ENCODE measurements around the gene CAMK1D. TPM values are rescaled to one million over a fixed set of nuclear protein-coding genes. Genes with fewer than 3 reads are reported as not detected.
"Not testable (repeated sequence)": the region's sequence is repeated elsewhere in the genome, so short reads cannot be mapped to it uniquely, and the experiment has no call there.

CAMK1D gene
- total RNA-seq = 16.5 TPM
- long read RNA-seq, partial matches to known transcripts = 3 of 44 reads
- long read RNA-seq, other reads (novel, unspliced or antisense) = 41 of 44 reads

DNA sequence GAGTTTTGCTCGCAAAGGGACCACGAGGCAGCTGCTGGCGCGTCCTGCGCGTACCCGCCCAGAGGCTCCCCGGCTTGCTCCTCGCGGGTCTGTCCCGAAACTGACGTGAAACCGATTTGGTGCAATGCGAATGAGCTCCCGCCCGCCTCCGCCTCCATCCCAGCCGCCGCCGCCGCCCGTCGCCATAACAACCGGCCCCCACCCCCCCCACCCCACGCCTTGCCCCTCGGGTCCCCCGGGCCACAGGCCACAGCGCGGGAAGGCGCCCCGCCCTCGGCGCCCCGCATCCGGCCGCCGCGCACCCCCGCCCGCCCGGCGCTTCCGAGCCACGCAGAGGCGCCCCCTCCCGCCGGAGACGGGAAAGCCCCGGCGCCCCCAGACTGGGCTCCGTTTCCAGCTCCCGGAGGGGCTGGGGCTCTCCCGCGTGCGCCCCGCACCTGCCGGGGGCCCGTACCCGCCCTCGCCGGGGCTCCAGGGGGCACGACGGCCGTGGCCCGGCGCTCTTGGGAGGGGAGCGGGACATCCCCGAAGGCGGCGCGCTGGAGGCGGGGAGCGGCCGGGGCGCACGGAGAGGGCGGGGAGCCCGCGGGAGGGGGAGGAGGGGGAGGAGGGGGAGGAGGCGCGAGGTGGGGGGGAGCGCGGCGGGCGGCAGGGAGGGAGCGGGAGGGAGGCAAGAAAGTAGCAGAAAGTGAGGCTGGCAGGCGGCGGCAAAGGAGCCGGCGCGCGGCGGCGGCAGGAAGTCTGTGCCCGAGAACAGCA is at the start of gene CAMK1D:
Gene CAMK1D (plus strand): TSS at position 678 of the 759 bp plus-strand sequence.
- peak; percentile 95 for DNase-seq (ENCODE audit: low spot score)

DNA sequence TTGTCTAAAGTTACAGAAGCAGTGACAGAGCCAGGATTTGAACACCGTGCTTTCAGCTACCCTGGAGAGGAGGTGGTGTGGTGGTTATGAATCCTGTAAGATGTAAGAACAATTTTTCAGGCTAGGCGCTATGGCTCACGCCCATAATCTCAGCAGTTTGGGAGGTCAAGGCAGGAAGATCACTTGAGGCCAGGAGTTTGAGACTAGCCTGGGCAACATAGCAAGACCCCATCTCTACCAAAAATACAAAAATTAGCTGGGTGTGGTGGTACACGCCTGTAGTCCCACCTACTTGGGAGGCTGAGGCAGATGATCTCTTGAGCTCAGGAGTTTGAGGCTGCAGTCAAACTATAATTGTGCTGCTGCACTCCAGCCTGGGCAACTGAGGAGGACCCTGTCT is 48.3 kb upstream of the CAMK1D start:
- not testable (repeated sequence) for DNase-seq (ENCODE audit: low spot score)

DNA sequence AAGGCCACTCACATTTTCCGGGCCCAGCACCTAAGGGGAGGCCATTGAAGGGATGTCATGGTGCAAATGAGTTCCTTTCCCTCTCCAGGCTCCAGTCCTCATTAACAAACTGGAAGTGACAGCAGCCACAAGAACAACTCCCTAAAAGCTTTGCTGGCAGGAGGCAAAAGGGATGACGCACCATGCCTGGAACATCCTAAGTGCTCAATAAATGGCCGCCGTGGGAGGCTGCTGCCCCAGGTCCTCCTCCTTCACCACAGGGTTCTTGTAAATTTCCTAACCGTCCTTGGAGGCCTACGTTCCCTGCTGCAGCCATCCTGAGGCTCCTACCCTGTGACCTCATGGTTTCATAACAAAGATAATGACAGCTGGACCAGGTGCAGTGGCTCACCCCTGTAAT is 41.3 kb upstream of the CAMK1D start:
- DNase-seq (ENCODE audit: low spot score) = no peak

DNA sequence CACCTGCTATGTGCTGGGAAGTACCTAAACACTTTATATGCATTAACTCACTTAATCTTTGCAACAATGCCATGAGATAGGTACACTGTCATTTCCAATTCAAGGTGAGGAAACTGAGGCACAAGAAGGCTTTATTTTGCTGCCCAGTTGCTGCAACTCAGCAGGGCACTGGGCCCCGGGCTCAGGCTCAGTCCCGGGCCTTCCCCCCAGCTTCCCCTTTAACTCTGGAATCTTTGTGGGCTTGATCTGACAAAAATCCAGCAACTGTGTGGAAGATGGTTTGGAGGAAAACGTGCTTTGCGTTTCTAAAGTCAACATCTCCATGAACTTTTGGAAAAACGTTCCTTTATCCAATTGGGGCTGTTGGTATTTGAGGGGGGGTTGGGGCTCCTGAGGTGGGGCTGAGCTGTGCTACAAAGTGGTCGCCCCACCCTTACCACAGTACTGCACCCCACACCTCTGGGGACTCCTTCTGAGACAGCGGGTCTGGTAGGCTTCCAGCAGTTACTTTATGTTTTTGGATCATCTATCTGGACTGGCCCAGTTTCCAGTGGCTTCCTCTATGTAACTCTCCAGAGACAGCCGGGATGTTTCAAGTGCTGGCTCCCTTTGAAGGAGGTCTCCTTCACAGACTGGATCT is 40.5 kb upstream of the CAMK1D start:
- DNase-seq (ENCODE audit: low spot score) = no peak

DNA sequence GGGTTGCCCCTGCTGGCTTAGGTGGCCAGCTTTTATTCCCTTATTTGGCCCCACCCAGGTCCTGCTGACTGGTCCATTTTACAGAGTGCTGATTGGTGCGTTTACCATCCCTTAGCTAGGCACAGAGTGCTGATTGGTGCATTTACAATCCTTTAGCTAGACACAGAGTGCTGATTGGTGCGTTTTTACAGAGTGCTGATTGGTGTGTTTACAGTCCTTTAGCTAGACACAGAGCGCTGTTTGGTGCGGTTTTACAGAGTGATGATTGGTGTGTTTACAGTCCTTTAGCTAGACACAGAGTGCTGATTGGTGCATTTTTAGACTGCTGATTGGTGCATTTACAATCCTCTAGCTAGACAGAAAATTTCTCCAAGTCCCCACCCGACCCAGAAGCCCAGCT is 39.6 kb upstream of the CAMK1D start:
- DNase-seq (ENCODE audit: low spot score) = not testable (repeated sequence)

DNA sequence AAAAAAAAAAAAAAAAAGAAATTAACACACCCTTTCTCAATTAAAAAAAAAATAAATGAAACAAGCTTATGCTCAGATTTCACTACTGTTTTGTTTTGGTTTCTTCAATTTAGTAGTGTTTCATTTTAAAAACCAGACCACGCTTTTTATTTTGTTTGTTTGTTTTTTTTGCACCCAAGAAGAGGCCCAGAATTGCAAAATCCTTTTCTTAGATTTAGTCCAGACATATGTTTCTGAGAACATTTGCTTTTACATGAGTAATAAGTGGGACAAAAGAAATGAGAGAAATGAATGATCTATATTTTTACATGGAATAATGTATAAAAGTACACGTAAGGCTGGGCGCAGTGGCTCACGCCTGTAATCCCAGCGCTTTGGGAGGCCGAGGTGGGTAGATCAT is 34.5 kb upstream of the CAMK1D start:
- no peak for DNase-seq (ENCODE audit: low spot score)

DNA sequence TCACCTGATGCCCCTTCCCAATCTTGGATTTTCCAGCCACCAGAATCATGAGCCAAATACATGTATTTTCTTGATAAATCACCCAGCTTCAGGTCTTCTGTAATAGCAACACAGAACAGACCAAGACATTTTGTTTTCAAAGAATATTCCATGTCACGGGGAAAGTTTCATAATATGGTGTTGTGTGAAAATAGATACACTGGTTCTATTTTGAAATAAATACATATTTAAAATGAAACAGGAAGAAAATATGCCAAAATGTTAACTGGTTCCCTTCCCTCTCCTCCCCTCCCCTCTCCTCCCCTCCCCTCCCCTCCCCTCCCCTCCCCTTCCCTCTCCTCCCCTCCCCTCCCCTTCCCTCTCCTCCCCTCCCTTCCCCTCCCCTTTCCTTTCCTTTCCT is 30.3 kb upstream of the CAMK1D start:
- no peak for DNase-seq (ENCODE audit: low spot score)

DNA sequence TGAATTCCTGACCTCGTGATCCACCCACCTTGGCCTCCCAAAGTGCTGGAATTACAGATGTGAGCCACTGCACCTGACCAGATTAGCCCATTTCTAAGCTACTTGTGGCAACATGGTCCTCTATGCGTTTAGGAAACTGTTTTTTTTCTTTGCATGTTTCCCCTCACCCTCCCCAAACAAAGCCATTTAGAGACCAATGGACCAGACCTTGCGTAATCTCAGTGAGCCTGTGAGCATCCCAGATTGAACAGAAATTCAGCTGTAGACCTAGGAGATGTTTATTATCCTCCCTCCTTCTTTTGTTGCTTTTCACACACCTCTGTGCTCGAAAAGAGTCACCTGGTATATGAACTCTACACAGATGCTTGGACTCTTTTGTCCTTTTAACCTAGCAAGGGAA is 28.5 kb upstream of the CAMK1D start:
- no peak for DNase-seq (ENCODE audit: low spot score)

DNA sequence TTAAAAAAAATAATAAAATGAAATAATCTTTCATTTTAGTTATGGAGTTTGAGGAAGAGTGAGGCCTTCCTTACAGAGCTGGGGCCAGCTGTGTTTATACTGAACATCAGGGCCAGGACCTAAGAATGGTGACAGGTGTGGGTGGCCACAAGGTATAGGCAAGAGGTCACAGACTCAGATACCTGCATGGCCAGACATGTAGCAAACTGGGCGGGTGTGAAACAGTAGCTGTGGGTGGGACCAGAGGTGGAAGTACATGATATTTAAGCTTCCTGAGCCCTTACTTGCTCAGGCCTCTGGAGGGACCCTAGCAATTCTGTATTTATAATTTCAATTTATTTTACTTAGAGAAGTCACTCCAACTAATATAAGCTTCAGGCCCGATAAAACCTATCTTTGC is 27.7 kb upstream of the CAMK1D start:
- no peak for DNase-seq (ENCODE audit: low spot score)

DNA sequence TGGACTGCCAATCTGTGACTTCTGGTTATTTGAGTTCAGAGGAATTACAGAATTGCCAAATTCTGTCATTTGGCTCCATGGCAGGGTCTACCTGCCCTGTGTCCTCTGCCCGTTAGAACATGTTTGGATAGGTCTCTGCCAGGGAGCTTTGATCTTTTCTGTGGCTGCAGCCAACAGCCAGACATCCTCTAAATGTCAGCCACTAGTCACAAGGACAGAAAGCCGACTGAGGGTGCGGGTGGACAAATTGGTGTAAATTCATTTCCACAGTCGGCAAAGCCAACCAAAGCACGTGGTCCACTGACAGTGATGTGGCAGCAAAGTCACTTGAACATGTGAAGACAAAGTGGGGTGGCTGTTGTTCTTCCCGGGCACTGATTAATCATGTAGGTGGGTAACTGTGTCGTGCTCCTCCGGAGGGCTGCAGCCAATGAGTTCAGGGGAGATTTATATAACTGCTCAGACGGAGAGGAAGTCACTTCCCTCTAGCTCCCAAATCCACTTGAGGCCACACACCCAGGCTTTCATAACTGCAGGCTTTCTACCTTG is 26.7 kb upstream of the CAMK1D start:
- no peak for DNase-seq (ENCODE audit: low spot score)

DNA sequence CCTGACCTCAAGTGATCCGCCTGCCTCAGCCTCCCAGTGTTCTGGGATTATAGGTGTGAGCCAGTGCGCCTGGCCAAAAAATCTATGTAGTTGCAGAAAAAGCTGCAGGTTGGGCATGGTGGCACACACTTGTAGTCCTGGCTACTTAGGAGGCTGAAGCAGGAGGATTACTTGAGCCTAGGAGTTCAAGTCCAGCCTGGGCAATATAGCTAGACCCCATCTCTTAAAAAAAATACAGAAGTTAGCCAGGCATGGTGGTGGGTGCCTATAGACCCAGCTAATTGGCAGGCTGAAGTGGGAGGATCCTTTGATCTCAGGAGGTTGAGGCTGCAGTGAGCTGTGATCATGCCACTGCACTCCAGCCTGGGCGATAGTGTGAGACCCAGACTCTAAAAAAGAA is 24.8 kb upstream of the CAMK1D start:
- no peak for DNase-seq (ENCODE audit: low spot score)

DNA sequence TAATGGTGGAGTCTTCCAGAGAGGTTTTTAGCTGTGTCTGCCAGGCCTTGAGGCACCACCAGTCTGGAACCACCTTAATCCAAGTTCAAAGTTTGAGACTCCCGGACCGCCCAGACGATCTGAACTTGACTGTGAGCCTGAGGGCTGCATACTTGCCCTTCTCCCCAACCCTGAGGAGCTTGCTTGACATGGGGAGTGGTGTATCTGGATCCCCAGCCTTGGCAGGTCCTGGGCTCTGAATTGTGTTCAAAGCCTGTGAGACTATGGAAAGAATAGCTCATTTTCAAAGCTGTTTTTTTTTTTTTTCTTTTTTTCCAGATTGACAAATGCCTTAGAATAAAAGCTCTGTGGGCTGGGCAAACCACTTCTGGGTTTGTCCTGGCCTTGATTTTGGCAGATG is 22.3 kb upstream of the CAMK1D start:
- no peak for DNase-seq (ENCODE audit: low spot score)

DNA sequence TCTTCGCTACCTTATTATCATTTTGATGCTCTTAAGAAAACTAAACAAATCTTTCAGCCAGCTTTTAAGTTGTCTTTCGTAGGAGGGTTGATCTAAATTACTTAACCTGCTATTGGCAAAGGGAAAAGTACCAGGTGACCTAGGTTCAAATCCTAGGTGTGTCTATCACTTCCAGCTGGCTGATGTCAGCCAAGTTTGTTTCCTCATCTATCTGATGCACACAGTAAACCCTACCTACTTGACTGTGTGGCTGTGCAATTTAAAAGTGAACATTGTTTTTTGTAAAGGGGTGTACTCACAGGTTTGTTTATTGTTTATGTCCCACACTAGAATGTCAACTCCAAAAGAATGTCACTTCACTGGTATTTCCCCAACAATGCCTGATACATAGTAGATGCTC is 21.9 kb upstream of the CAMK1D start:
- no peak for DNase-seq (ENCODE audit: low spot score)

DNA sequence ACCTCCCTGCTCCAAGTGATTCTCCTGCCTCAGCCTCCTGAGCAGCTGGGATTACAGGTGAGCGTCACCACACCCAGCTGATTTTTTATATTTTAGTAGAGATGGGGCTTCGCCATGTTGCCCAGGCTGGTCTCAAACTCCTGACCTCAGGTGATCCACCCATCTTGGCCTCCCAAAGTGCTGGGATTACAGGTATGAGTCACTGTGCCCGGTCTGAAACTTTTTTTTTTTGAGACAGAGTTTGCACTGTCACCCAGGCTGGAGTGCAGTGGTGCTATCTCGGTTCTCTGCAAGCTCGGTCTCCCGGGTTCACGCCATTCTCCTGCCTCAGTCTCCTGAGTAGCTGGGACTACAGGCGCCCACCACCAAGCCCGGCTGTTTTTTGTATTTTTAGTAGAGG is 21.0 kb upstream of the CAMK1D start:
- DNase-seq (ENCODE audit: low spot score) = not testable (repeated sequence)

DNA sequence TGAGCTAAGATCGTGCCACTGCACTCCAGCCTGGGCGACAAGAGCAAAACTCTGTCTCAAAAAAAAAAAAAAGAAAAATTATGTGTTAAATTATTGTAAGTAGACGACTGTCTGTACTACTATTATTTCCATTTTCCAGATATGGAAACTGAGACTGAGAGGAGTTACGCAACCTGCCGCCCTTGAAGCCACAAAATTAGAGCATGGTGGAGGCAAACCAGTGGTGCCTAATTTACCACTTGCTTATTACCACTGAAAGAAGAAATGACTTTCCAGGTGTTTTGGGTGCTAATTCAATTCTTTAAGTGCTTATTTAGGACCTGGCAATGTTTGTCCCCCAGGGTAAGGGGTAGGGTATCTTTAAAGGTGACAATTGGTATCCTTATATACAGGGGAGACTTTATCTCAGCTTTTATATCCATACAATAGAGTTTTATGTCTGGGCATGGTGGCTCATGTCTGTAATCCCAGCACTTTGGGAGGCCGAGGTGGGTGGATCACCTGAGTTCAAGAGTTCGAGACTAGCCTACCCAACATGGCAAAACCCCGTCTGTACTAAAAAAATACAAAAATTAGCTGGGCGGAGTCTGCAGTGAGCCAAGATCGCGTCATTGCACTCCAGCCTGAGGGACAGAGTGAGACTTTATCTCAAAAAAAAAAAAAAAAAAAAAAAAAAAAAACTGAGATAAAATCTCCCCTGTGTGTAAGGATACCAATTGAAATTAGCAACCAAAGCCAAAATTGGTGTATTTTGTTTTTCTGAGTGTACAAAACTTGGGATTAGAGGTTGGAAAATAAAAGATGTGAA is 16.6 kb upstream of the CAMK1D start:
- no peak for DNase-seq (ENCODE audit: low spot score)

DNA sequence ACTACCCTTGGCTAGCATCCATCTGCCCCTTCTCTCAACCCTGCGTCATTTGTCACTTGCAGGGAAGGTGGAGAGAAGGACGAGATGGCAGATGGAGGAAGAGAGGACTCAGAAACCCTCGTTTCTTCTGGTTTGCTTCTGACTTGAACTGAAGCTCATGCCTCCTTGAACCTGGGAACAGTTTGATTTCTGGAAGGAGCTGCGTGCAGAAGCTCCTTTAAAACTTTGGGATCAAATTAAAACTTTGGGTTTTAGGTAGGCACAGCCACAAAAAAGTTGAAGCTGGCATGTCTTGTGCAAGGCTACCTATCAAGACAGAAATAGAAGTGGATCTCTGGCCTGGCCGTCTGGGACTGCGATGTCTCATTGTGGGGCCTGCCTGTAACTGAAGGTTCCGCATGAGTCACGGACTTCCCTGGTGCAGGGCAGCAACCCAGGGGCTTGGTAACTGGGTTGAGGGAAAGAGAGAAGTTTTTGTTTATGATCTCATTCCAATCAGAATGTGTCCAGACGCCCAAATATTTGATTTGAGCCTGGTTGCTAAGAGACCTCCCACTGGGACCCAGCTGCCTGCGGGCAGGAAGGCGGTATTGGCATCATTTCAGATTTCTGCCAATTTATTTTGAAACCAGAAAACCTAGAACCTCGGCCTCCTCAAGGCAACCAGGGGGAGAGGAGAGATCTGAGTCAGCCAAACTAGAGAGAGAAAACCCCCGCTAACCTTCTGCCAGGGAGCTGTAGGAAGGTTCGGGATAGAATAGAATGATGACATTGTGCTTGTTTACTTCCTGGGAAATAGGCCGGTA is 15.8 kb upstream of the CAMK1D start:
- no peak for DNase-seq (ENCODE audit: low spot score)

DNA sequence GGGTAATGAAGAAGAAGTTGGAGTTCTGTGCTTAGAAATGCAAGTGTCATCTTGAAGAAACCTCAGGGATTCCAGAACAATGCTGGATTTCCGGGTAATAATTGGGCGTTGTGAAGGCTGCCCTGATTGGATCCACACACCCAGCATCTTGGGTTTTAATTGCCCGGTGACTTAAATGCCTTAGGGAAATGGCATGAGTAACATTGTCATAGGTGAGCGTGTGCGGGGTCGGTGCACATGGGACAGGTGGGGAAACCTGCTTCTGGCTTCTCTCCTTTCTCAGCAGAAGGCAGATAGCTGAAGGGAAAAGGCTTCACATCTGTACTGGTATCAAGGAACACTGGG is 15.2 kb upstream of the CAMK1D start:
- no peak for DNase-seq (ENCODE audit: low spot score)

DNA sequence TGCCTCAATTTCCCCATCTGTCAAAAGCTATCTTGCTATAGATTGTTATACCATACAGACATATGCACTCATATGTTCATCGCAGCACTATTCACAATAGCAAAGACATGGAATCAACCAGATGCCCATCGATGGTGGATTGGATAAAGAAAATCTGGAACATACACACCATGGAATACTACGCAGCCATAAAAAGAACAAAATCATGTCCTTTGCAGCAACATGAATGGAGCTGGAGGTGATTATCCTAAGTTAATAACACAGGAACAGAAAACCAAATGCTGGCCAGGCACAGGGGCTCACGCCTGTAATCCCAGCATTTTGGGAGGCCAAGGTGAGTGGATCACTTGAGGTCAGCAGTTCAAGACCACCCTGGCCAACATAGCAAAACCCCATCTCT is 14.2 kb upstream of the CAMK1D start:
- not testable (repeated sequence) for DNase-seq (ENCODE audit: low spot score)

DNA sequence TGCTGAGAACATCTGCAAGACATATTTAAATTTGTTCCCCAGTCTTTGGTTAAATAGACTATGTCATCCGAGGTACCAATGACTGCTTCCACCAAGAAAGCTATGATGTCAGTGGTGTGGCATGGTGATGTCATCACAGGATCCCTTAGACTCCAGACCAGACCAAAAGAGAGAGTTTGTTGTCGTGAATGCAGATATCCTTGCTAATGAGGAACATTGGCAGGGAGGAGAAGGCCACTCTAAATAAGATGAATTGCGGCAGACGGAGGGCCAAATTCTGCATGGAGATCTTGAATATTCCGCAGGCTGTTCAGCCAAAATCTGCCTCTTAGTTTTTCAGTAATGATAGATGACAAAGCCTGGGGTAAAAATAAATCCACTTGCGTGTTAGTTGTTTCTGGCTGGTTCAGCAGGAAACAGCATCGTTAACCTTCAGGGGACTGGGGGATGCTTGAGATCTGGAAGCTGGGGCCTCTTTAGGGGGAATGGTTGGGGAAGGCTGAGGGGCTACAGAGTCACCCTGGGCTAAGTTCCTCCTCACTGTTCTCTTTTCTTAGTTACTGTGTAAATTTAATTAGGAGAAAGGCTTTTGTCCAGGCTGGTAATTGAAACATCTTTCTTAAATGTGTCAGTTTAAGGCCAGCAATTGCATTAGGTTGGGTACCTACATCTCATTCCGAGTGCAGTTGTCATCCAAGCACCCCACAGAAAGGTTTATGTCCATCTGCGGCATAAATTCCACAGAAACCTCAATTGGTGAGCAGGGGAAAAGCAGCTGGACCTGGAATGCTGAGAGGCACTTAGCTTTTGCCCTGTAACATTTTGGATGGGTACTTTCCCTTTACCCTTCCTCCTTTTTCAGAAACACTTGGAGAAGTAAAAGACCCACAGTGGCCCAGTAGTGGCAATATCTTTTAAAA is 11.6 kb upstream of the CAMK1D start:
- no peak for DNase-seq (ENCODE audit: low spot score)

DNA sequence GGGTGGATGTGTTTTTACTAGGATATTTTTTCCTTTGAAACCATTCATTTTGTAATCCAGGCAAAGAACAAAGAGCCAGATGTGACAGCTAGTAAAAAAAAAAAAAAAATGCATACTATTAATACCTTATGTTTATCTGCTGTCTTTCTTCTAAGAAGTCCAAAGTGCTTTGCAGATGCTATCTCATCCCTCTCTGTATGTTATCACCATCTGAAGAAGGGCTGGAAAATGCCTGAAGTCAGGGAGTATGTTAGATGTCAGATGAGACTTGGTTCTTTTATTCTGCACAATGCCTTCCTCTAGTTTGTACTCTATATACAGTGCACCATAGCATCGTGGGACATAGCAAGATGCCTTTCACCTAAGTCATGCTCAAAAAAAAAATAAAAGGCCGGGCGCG is 10.4 kb upstream of the CAMK1D start:
- no peak for DNase-seq (ENCODE audit: low spot score)
